MM.1S (cell line): ENCODE results near the gene DENND1A.

Experiments
- DNase-seq: peaks from one replicate; pipeline ENCODE4 v3.0.0-alpha.2; 2015
- H2AFZ ChIP-seq: fragments of 300-600 bp; sonication (generic); 2 replicates; pipeline ENCODE4 v1.6.0; 2016; ENCODE audit warnings: antibody characterized with exemption, low read length
- H3F3A ChIP-seq: fragments of 300-600 bp; sonication (generic); 2 replicates; pipeline ENCODE4 v1.6.1; 2016; ENCODE audit warnings: mild to moderate bottlenecking, antibody characterized with exemption, low read length, moderate library complexity, mixed read lengths; ENCODE audit not compliant: insufficient read depth
- H3K27ac ChIP-seq: fragments of 300-600 bp; sonication (generic); 2 replicates; pipeline ENCODE4 v1.5.1; 2016; ENCODE audit warnings: mild to moderate bottlenecking, low read length
- H3K27me3 ChIP-seq: fragments of 300-600 bp; sonication (generic); replicated peaks from 2 replicates; pipeline ENCODE4 v1.6.0; 2016; ENCODE audit warnings: low read length; ENCODE audit not compliant: insufficient read depth
- H3K36me3 ChIP-seq: fragments of 300-600 bp; sonication (generic); replicated peaks from 2 replicates; pipeline ENCODE4 v1.6.1; 2016; ENCODE audit warnings: mild to moderate bottlenecking, low read length, mixed read lengths; ENCODE audit not compliant: insufficient read depth
- H3K4me1 ChIP-seq: fragments of 300-600 bp; sonication (generic); 2 replicates; pipeline ENCODE4 v1.6.1; 2016; ENCODE audit warnings: low read length, mixed read lengths
- H3K4me2 ChIP-seq: fragments of 300-600 bp; sonication (generic); 2 replicates; pipeline ENCODE4 v1.6.0; 2016; ENCODE audit warnings: low read depth, low read length
- H3K4me3 ChIP-seq: fragments of 300-600 bp; sonication (generic); 2 replicates; pipeline ENCODE4 v1.5.1; 2016; ENCODE audit warnings: low read length, mixed read lengths
- H3K79me2 ChIP-seq: fragments of 300-600 bp; sonication (generic); 2 replicates; pipeline ENCODE4 v1.6.1; 2016; ENCODE audit warnings: mixed run types, low read length, mixed read lengths
- H3K9ac ChIP-seq: fragments of 300-600 bp; sonication (generic); 2 replicates; pipeline ENCODE4 v1.6.1; 2016; ENCODE audit warnings: low read length, mixed read lengths
- H3K9me2 ChIP-seq: fragments of 300-600 bp; sonication (generic); replicated peaks from 2 replicates; pipeline ENCODE4 v1.6.1; 2016; ENCODE audit warnings: mild to moderate bottlenecking, low read length, mixed read lengths; ENCODE audit not compliant: insufficient read depth
- H3K9me3 ChIP-seq: fragments of 300-600 bp; sonication (generic); replicated peaks from 2 replicates; pipeline ENCODE4 v1.6.1; 2016; ENCODE audit warnings: mild to moderate bottlenecking, low read length, mixed read lengths; ENCODE audit not compliant: insufficient read depth
- H4K20me1 ChIP-seq: fragments of 300-600 bp; sonication (generic); 2 replicates; pipeline ENCODE4 v1.6.1; 2016; ENCODE audit warnings: mild to moderate bottlenecking, low read length, moderate library complexity, mixed read lengths; ENCODE audit not compliant: insufficient read depth
- EZH2 ChIP-seq: fragments of 300-600 bp; sonication (generic); optimal IDR thresholded peaks from 2 replicates; pipeline ENCODE3; 2017; ENCODE audit warnings: low read depth, mild to moderate bottlenecking, antibody characterized with exemption, low read length, mixed read lengths
- EZH2phosphoT487 ChIP-seq: fragments of 300-600 bp; sonication (generic); IDR thresholded peaks from 2 replicates; pipeline ENCODE4 v1.6.1; 2018; ENCODE audit warnings: antibody characterized with exemption, low read length
- TF ChIP-seq, protein P1 (sequence below): fragments of 300-600 bp; sonication (generic); IDR thresholded peaks from 2 replicates; pipeline ENCODE4 v1.5.1; 2016; ENCODE audit warnings: antibody characterized with exemption, low read length, mixed read lengths

Gene DENND1A

GRCh38 chr9:123871781-123872180 is 58.1 kb downstream of the DENND1A start:
- no peak overlapping the region for H3K27ac ChIP-seq
- no peak overlapping the region for H2AFZ ChIP-seq
- no peaks in the 10 kb centered on the region for H3K9me2 ChIP-seq
- H3K4me2 ChIP-seq, result no peak overlapping the region
- no peaks in the 10 kb centered on the region for H3K27me3 ChIP-seq
- H3K4me1 ChIP-seq, result no peaks in the 10 kb centered on the region
- DNase-seq, result no peak
- no peaks in the 10 kb centered on the region for H4K20me1 ChIP-seq
- no peaks in the 10 kb centered on the region for H3F3A ChIP-seq
- H3K9ac ChIP-seq, result no peak overlapping the region
- H3K36me3 ChIP-seq, result no peaks in the 10 kb centered on the region
- H3K4me3 ChIP-seq, result no peak overlapping the region
- TF ChIP-seq EZH2 (no peak), EZH2phosphoT487 (no peak)
- TF ChIP-seq, protein P1, sequence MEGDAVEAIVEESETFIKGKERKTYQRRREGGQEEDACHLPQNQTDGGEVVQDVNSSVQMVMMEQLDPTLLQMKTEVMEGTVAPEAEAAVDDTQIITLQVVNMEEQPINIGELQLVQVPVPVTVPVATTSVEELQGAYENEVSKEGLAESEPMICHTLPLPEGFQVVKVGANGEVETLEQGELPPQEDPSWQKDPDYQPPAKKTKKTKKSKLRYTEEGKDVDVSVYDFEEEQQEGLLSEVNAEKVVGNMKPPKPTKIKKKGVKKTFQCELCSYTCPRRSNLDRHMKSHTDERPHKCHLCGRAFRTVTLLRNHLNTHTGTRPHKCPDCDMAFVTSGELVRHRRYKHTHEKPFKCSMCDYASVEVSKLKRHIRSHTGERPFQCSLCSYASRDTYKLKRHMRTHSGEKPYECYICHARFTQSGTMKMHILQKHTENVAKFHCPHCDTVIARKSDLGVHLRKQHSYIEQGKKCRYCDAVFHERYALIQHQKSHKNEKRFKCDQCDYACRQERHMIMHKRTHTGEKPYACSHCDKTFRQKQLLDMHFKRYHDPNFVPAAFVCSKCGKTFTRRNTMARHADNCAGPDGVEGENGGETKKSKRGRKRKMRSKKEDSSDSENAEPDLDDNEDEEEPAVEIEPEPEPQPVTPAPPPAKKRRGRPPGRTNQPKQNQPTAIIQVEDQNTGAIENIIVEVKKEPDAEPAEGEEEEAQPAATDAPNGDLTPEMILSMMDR, result no peak
- no peaks in the 10 kb centered on the region for H3K9me3 ChIP-seq
- no peaks in the 10 kb centered on the region for H3K79me2 ChIP-seq

DNA sequence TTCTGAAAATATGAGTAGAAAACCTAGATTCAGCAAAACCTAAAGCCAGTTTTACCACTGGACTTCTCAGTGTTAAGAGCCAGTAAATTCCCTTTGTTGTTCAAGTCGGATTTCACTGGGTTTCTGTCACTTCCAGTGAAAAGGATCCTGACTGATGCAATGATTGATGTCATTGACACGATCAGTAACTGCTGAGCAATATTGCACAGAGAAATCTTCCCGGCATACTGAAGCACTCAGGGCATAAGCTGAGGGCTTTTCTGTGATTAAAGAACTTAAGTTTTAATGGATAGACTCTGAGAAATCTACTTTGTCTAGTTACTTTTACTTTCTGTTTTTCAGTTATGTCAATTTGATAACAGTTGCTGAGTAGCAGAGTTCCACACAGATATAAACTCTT is 61.9 kb downstream of the DENND1A start:
- Histone ChIP-seq H3K27ac (no peak overlapping the region), H3K4me2 (no peak overlapping the region), H3K9ac (no peak overlapping the region)

DNA sequence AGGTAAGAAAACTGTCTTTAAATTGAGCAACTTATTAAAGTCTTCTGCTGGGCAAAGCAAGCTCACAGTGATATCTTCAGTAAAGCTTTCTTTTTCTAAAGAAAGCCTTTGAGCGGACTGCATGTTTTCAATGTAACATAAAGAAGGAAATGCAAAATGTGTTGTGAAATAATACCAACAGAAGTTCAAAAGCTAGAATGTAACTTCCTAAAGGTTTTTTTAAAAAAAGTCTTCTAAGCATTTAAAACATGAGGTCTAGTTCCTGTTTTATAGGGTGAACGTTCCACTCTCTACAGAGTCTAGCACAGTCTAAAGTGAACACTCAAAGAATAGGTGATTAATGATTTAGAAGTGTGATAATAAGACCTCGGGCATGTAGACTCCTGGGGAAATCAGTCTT is 62.9 kb downstream of the DENND1A start:
- DNase-seq, result no peak
- H2AFZ ChIP-seq, result no peak overlapping the region
- H3K4me2 ChIP-seq, result no peak overlapping the region
- no peaks in the 10 kb centered on the region for H3F3A ChIP-seq
- no peak for TF ChIP-seq EZH2phosphoT487
- TF ChIP-seq, protein P1, result no peak
- TF ChIP-seq EZH2, result no peak
- H3K27ac ChIP-seq, result no peak overlapping the region
- H3K79me2 ChIP-seq, result no peaks in the 10 kb centered on the region
- H3K9ac ChIP-seq, result no peak overlapping the region
- H3K4me3 ChIP-seq, result no peak overlapping the region
- H3K4me1 ChIP-seq, result no peaks in the 10 kb centered on the region
- H3K9me3 ChIP-seq, result no peaks in the 10 kb centered on the region
- no peaks in the 10 kb centered on the region for H4K20me1 ChIP-seq
- H3K9me2 ChIP-seq, result no peaks in the 10 kb centered on the region
- no peaks in the 10 kb centered on the region for H3K36me3 ChIP-seq
- no peaks in the 10 kb centered on the region for H3K27me3 ChIP-seq

More for the DNA sequence above, 61.9 kb downstream of the DENND1A start:
- no peaks in the 10 kb centered on the region for H3K9me2 ChIP-seq
- no peaks in the 10 kb centered on the region for H4K20me1 ChIP-seq
- no peaks in the 10 kb centered on the region for H3F3A ChIP-seq
- TF ChIP-seq EZH2phosphoT487, result no peak
- TF ChIP-seq EZH2, result no peak
- TF ChIP-seq, protein P1, result no peak
- no peaks in the 10 kb centered on the region for H3K9me3 ChIP-seq
- H3K4me3 ChIP-seq, result no peak overlapping the region
- H3K4me1 ChIP-seq, result no peaks in the 10 kb centered on the region
- no peak overlapping the region for H2AFZ ChIP-seq
- H3K36me3 ChIP-seq, result no peaks in the 10 kb centered on the region
- no peaks in the 10 kb centered on the region for H3K79me2 ChIP-seq
- no peak for DNase-seq
- H3K27me3 ChIP-seq, result no peaks in the 10 kb centered on the region

GRCh38 chr9:123866497-123866896 is 63.4 kb downstream of the DENND1A start:
- Histone ChIP-seq H3K4me2 (no peak overlapping the region), H3K4me3 (no peak overlapping the region), H3K9me3 (no peaks in the 10 kb centered on the region), H3K27me3 (no peaks in the 10 kb centered on the region), H3F3A (no peaks in the 10 kb centered on the region), H3K79me2 (no peaks in the 10 kb centered on the region), H3K9ac (no peak overlapping the region), H3K27ac (no peak overlapping the region), H3K9me2 (no peaks in the 10 kb centered on the region), H4K20me1 (no peaks in the 10 kb centered on the region), H2AFZ (no peak overlapping the region), H3K36me3 (no peaks in the 10 kb centered on the region), H3K4me1 (no peaks in the 10 kb centered on the region)
- no peak for TF ChIP-seq EZH2
- no peak for DNase-seq
